Effector memory CD8-positive, alpha-beta T cell (primary cell): ENCODE measurements around the gene BARHL1.
A peak's percentile ranks its signal among the peaks of the same experiment; 100 is the strongest.

Experiments used
- ATAC-seq: fragments of 150-1000 bp; cut with Tn5 transposase; replicated peaks from 2 replicates; pipeline ENCODE4 v1.10.0; 2021; ENCODE audit warnings: mild to moderate bottlenecking, moderate library complexity
- DNase-seq, 3 experiments: peaks; one replicate each; pipeline ENCODE4 v3.0.0; 2021
- H3K27ac Mint-ChIP-seq, 2 donors: one replicate each; pipeline ENCODE4 v1.8.0; 2022; ENCODE audit warnings: mild to moderate bottlenecking in 2 of 2, mixed read lengths in 2 of 2, moderate library complexity in 2 of 2
- H3K27me3 Mint-ChIP-seq, 2 donors: one replicate each; pipeline ENCODE4 v1.8.0; 2022; ENCODE audit warnings: mixed read lengths in 2 of 2
- H3K36me3 Mint-ChIP-seq: one replicate; pipeline ENCODE4 v1.8.0; 2022; ENCODE audit warnings: mild to moderate bottlenecking, moderate library complexity, mixed read lengths; ENCODE audit not compliant: insufficient read depth
- H3K4me1 Mint-ChIP-seq, 2 donors: one replicate each; pipeline ENCODE4 v1.8.0; 2022; ENCODE audit warnings: low read depth in 2 of 2, mixed read lengths in 2 of 2
- H3K4me3 Mint-ChIP-seq, 2 donors: one replicate each; pipeline ENCODE4 v1.8.0; 2022; ENCODE audit warnings: mild to moderate bottlenecking in 2 of 2, mixed read lengths in 2 of 2, moderate library complexity in 2 of 2
- H3K9me3 Mint-ChIP-seq, 2 donors: one replicate each; pipeline ENCODE4 v1.8.0; 2022; ENCODE audit warnings: mixed read lengths in 2 of 2
- total RNA-seq, 9 experiments: gene quantifications; one replicate each; lab custom pipeline; 2026; lab: John Stamatoyannopoulos, UW

The BARHL1 gene
- 0 reads per million in 9 experiments for total RNA-seq

DNA sequence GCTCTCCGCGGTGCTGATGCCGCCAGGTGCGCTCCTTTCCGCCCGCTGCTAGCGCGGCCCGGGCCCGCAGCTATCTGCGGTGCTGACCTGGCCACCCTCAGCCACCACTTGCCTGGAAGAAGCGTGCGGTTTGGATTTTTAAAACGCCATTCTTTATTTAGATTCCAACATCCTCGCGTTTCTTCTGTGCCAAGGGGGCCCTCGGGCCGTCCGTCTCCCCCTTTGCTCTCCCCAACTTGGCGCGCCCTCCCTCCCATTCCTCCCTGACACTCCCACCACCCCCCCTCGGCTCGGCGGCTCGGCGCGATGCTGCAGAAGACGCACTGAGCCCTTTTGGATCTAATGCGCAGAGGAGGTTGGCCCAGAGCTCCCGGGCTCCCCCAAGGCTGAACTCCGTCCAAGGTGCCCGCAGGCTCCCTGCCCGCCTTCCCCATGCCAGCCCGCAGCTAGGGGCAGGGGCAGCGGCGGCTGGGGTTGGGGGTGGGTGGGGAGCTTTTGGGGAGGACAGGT, at the start of gene BARHL1:
Gene BARHL1, plus strand, starts transcription at position 331 of the 510 bp plus-strand sequence. CDS start 192 bp downstream, outside the sequence.
- Mint-ChIP-seq H3K27ac (peak within 1 kb of the TSS in 1 of 2 donors; percentile 85), H3K27me3 (peaks cover 69 to 91% of the 10 kb centered on the region in 2 donors), H3K4me1 (peaks cover 4 to 5% of the 10 kb centered on the region in 2 donors), H3K36me3 (peaks cover 25% of the 10 kb centered on the region), H3K4me3 (peak within 1 kb of the TSS; percentile 70 to 78), H3K9me3 (no peaks in the 10 kb centered on the region)
- DNase-seq (no peak), ATAC-seq (no peak)

DNA sequence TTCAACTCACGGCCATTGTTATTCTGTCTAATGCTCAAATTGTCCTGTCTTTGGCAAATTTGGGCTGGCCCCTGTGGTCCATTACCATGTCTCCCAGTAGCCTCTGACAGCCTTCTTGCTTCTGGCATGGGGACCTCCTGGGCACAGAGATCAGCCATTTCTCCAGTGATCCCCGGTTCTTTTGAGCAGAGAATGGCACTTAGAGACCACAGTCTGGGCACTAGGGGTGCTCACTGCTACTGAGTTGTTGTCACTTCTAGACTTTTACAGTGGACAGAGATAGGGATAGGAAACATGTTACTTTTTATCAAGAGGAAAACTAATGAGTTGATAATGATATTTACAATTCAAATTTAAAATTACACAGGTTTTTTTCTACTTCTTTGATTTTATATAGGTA, 47.6 kb upstream of the BARHL1 start:
- H3K4me1 Mint-ChIP-seq: no peaks in the 10 kb centered on the region

DNA sequence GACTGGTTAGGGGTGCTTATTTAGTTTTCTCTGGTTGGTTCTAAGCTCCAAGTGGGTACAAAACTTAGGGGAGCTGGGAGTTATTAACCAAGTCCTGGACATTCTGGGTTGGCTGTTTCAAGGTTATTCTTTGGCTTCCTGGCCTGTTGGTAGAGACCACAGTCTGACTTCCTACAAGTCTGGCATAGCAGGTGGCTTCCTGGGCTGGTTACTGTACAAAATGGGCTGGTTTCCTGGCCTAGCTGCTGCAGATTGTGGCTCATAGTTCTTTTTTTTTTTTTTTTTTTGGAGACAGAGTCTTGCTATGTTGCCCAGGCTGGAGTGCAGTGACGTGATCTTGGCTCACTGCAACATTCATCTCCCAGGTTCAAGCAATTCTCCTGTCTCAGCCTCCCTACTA, 46.3 kb upstream of the BARHL1 start:
- no peaks in the 10 kb centered on the region for H3K9me3 Mint-ChIP-seq
- no peak overlapping the region for H3K27ac Mint-ChIP-seq
- no peaks in the 10 kb centered on the region for H3K4me1 Mint-ChIP-seq
- H3K36me3 Mint-ChIP-seq: no peaks in the 10 kb centered on the region
- no peak for ATAC-seq
- DNase-seq: no peak
- peaks cover 12 to 23% of the 10 kb centered on the region in 2 donors for H3K27me3 Mint-ChIP-seq
- no peak overlapping the region for H3K4me3 Mint-ChIP-seq

More for the DNA sequence above, 47.6 kb upstream of the BARHL1 start:
- Mint-ChIP-seq H3K36me3 (no peaks in the 10 kb centered on the region), H3K4me3 (no peak overlapping the region), H3K27ac (no peak overlapping the region), H3K27me3 (peaks cover 21 to 33% of the 10 kb centered on the region in 2 donors), H3K9me3 (no peaks in the 10 kb centered on the region)
- ATAC-seq (no peak), DNase-seq (no peak)

DNA sequence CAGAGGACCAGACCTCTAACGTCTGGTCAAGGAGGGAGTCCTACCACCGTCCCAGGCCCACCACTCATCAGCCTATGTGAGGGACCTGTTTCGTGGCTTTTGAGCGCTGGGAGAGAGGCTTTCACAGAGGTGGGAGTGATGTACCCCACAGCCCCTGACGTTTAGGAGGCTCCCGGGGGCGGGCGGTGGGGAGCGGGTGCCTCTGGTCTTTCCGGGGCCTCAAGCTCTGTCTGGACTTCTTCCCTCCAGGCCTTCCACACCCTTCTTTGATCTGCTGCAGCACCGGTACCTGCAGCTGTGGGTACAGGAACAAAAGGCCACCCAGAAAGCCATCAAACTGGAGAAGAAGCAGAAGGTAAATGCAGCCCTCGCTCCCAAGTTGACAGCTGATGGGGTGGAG, 45.1 kb upstream of the BARHL1 start:
- no peaks in the 10 kb centered on the region for H3K9me3 Mint-ChIP-seq
- no peaks in the 10 kb centered on the region for H3K4me1 Mint-ChIP-seq
- no peaks in the 10 kb centered on the region for H3K36me3 Mint-ChIP-seq
- DNase-seq (no peak), ATAC-seq (no peak)
- H3K27me3 Mint-ChIP-seq: peaks cover 0 to 10% of the 10 kb centered on the region in 2 donors
- no peak overlapping the region for H3K4me3 Mint-ChIP-seq
- H3K27ac Mint-ChIP-seq: no peak overlapping the region

DNA sequence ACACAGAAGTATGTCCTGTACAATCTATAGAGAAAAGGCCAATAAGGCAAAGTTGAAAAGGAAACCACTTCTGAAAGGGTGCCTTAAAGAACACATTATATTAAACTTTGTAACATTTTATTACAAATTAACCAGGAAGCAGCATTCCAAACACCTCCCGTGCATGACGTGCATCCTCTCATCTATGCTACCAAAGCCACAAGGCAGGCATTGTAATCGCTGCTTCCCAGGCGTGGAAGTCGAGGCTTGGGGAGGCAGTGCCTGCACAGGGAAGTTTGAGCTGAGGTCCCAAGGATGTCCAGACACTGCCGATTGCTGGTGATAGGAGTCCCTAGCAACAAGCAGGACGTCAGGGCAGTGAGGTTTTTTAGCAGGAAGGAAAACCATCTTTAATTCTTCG, 44.3 kb upstream of the BARHL1 start:
- Mint-ChIP-seq H3K9me3 (no peaks in the 10 kb centered on the region), H3K4me1 (no peaks in the 10 kb centered on the region), H3K36me3 (no peaks in the 10 kb centered on the region), H3K27ac (no peak overlapping the region), H3K27me3 (peaks cover 0 to 10% of the 10 kb centered on the region in 2 donors), H3K4me3 (no peak overlapping the region)
- ATAC-seq (no peak), DNase-seq (no peak)

DNA sequence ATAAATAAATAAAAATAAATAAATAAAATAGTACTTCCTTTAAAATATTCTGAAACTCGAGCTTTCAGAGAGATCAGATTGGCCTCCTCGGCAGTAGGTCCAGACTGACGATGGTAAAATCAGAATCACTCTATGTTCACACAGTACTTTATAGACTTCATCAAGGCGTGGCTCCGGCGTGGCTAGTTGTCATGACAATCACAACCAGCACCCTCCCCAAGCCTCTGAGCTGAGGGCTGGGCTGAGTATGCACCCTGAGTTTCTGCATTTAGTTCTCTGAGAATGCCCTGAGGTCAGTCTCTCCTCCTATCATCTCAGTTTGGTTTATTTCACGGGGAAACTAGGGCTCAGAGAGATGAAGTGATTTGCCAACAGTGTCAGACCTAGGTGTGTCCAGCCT, 43.3 kb upstream of the BARHL1 start:
- ATAC-seq (no peak), DNase-seq (no peak)
- no peaks in the 10 kb centered on the region for H3K36me3 Mint-ChIP-seq
- H3K9me3 Mint-ChIP-seq: no peaks in the 10 kb centered on the region
- H3K27ac Mint-ChIP-seq: no peak overlapping the region
- no peaks in the 10 kb centered on the region for H3K4me1 Mint-ChIP-seq
- H3K4me3 Mint-ChIP-seq: no peak overlapping the region
- peaks cover 0 to 14% of the 10 kb centered on the region in 2 donors for H3K27me3 Mint-ChIP-seq

DNA sequence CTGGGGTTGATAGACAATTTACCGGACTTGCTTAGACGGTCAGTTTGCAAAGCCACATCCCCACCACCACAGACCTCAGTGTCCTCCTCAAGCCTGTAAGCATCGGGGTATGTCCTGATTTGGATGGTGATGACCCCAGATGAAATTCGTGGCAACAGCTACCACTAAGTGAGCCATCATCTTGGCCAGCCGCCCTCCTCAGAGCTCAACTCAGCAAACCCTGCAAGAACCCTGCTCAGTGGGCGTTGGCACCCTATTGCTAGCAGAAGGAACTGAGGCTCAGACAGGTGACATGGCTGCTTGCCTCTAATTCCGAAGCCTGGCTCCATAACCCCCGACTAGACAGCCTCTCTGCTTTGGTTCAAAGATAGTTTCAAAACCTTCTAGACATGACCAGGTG, 41.4 kb upstream of the BARHL1 start:
- no peaks in the 10 kb centered on the region for H3K4me1 Mint-ChIP-seq
- peaks cover 7 to 33% of the 10 kb centered on the region in 2 donors for H3K27me3 Mint-ChIP-seq
- no peaks in the 10 kb centered on the region for H3K36me3 Mint-ChIP-seq
- DNase-seq (no peak), ATAC-seq (no peak)
- H3K9me3 Mint-ChIP-seq: no peaks in the 10 kb centered on the region
- H3K27ac Mint-ChIP-seq: no peak overlapping the region
- no peak overlapping the region for H3K4me3 Mint-ChIP-seq

DNA sequence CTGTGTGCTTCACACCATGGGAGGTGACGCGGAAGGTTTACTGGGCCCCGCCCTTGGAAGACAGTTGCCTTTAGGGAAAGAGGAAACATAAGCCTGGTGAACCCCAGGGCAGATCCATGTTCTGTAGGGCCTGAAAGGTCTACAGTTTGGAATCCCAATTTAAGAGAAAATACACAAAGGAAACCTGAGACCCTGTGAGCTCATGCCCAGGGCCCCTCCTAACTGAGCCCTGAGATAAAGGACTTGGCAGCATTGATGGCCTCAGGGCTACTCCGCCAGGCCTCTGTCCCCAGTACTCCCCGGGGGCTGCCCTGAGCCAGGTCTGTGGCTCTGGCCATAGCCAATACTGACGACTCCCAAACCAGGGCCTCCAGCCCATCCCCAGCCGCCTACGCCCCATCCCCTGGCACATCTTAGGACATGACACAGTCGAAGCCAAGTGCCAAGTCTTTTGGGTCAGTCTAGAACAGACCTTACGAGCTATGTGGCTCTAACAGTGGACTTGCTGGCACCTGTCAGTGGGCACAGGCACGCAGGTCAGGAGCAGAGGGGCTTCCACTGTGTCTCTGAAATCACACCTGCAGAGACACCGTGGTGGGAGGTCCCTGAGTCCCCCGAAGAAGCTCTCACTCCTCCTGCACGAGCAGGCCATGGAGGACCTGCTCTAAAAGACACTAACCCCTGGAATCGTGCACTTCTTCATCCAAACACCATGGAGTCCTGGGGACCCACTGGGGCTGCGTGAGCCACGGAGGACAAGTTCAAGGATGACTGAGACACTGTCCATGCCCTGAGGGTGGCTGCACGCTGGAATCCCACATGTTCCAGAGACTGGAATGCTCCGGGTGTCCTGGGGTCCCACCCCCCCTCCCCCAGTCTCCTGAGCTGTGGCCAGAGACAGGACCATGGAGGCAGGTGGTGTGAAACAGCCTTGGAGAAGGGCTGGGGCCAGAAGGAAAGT, 40.3 kb upstream of the BARHL1 start:
- H3K27ac Mint-ChIP-seq: no peak overlapping the region
- ATAC-seq: no peak
- H3K36me3 Mint-ChIP-seq: no peaks in the 10 kb centered on the region
- no peak overlapping the region for H3K4me3 Mint-ChIP-seq
- H3K4me1 Mint-ChIP-seq: no peaks in the 10 kb centered on the region
- no peaks in the 10 kb centered on the region for H3K9me3 Mint-ChIP-seq
- peaks cover 15 to 44% of the 10 kb centered on the region in 2 donors for H3K27me3 Mint-ChIP-seq
- no peak for DNase-seq

DNA sequence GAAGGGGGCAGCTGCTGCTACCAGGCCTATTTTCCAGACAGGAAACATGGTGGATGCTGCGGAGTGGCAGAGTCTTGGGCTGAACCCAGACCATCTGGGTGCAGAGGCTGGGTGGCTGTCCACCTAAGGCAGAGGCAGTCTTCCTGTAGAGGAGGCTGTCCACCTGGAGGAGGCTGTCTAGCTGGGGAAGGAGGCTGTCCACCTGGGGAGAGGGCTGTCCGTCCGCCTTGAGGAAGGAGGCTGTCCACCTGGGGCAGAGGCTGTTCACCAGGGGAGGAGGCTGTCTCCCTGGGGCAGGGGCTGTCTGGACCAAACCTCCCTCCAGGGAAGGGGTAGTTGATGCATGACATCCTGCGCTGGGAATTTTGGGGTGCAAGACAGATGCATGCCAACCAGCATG, 39.2 kb upstream of the BARHL1 start:
- H3K4me1 Mint-ChIP-seq: no peaks in the 10 kb centered on the region
- ATAC-seq (no peak), DNase-seq (no peak)
- H3K27me3 Mint-ChIP-seq: peaks cover 23 to 55% of the 10 kb centered on the region in 2 donors
- no peaks in the 10 kb centered on the region for H3K36me3 Mint-ChIP-seq
- no peak overlapping the region for H3K27ac Mint-ChIP-seq
- H3K9me3 Mint-ChIP-seq: no peaks in the 10 kb centered on the region
- H3K4me3 Mint-ChIP-seq: no peak overlapping the region

DNA sequence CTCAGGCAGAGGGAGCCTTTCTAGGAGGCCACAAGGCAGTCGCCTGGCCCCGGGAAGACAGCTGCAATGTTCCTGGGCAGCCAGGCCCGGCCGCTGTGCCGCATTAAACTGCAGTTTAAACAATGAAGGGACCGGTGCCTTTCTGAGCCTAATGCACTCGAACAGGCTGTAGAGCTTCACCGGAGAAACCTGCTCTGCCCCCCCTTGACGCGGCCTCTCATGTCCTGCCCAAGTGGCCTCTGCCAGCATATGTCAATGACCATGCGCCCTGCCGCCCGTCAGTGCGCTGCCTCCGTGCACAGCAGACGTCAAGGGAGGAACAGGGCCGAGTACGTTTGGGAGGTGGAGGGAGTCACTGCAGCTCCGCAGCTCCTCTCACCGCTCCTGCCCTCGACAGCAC, 38.4 kb upstream of the BARHL1 start:
- Mint-ChIP-seq H3K27ac (no peak overlapping the region), H3K27me3 (peaks cover 23 to 63% of the 10 kb centered on the region in 2 donors), H3K4me3 (no peak overlapping the region), H3K4me1 (no peaks in the 10 kb centered on the region), H3K36me3 (no peaks in the 10 kb centered on the region), H3K9me3 (no peaks in the 10 kb centered on the region)
- no peak for ATAC-seq
- no peak for DNase-seq

DNA sequence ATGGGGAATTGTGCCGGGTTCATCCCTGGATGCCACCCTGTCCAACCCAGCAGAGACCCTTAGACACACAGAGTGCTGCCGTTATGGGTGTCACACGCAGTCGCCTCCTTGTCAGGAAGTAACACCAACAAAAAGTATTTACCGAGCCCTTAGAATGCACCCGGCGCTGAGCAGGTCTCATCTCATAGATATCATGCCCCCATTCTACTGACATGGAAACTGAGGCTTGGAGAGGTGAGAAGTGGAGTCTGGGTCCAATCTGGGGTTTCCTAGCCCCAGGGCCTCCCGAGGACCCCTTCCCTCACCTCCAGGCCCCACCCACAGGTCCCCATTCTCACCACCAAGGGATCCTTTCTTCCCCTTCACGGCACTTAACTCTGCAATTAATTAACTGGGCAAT, 36.8 kb upstream of the BARHL1 start:
- H3K4me3 Mint-ChIP-seq: no peak overlapping the region
- ATAC-seq (no peak), DNase-seq (no peak)
- H3K4me1 Mint-ChIP-seq: no peaks in the 10 kb centered on the region
- no peaks in the 10 kb centered on the region for H3K36me3 Mint-ChIP-seq
- H3K27me3 Mint-ChIP-seq: peaks cover 23 to 75% of the 10 kb centered on the region in 2 donors
- H3K27ac Mint-ChIP-seq: no peak overlapping the region
- no peaks in the 10 kb centered on the region for H3K9me3 Mint-ChIP-seq

DNA sequence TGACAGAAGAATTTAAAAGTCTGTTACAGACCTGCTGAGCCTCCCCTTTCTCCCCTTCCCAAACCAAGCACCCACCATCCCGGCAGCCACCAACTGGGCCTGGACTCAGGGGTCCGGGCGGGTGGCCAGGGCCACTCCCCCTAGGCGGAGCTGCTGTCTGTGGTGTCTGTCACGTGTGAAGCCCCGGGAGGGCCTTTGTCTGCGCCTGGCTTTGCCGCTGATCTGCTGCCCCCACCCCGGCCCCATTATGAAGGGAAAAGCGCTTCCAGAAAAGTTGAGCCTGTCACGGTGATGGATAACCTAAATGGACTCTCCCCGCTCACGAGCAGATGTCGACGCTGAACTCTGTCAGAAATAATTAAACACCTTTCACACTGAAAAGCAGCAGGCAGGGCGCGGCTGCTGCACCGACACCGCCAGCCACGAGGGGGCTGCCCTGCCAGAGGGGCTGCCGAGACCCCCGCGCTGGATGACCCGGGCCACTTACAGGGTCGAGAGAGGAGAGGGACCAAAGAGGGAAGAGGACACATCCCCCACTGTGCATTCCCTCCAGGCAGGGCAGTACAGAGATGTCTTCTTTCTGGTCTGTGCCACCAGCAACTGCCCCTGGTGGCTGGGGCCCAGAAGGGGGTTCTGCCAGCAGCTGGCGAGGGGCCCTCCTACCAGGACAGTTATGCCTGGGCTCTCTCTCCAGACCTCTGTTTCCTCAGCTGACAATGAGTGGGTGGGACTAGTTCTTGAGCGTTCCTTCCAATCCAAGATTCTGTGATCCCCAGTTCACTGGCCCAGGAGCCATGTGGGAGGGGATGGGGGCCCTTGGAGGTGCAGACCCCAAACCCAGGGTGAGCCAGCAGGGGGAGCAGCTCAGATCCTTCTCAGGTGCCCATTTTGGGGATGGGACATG, 36.0 kb upstream of the BARHL1 start:
- no peaks in the 10 kb centered on the region for H3K4me1 Mint-ChIP-seq
- DNase-seq: no peak
- H3K27ac Mint-ChIP-seq: no peak overlapping the region
- H3K27me3 Mint-ChIP-seq: peaks cover 29 to 83% of the 10 kb centered on the region in 2 donors
- H3K36me3 Mint-ChIP-seq: no peaks in the 10 kb centered on the region
- ATAC-seq: no peak
- no peak overlapping the region for H3K4me3 Mint-ChIP-seq
- no peaks in the 10 kb centered on the region for H3K9me3 Mint-ChIP-seq

DNA sequence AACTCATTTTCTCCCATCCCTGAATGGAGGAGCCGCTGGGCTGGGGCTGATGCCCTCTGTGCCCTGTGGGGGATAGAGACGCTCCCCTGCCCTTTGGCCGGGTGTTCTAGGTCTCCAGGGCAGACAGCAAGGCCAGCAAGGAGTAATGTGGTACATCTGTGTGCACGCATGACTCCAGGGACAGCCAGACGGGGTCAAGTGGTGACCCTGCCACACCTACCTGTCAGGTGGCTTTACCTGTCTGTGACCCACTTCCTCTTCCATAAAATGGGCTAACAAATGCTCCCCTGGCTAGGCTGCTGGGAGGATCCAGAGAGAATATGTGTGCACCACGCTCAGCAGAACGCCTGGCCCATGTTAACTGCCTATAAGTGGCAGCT, 35.4 kb upstream of the BARHL1 start:
- Mint-ChIP-seq H3K9me3 (no peaks in the 10 kb centered on the region), H3K27ac (no peak overlapping the region), H3K4me3 (no peak overlapping the region), H3K27me3 (peaks cover 29 to 89% of the 10 kb centered on the region in 2 donors), H3K4me1 (no peaks in the 10 kb centered on the region), H3K36me3 (no peaks in the 10 kb centered on the region)
- no peak for ATAC-seq
- no peak for DNase-seq
